Astrocyte (in vitro differentiated cells and primary cell): Measurements from ENCODE around the gene DNAH9. TPM values are rescaled to one million over a fixed set of nuclear protein-coding genes. Genes with fewer than 3 reads are reported as not detected.

ENCODE experiments used
- DNase-seq: peaks from one replicate; pipeline ENCODE4 v3.0.0-alpha.2; 2010; ENCODE audit warnings: low read depth
- FAIRE-seq: peaks from 2 replicates; lab custom pipeline; 2011; peaks lifted over from hg19 to GRCh38; lab: Jason Lieb, UNC
- H2AFZ ChIP-seq: 2 replicates; pipeline ENCODE4 v1.6.0; 2012; ENCODE audit warnings: low read depth, low read length, inconsistent platforms
- H3K27ac ChIP-seq: 2 replicates; pipeline ENCODE4 v1.5.1; 2011; ENCODE audit warnings: low read depth, low read length, inconsistent platforms
- H3K27me3 ChIP-seq: 2 replicates; pipeline ENCODE4 v1.6.0; 2011; ENCODE audit warnings: low read length, inconsistent platforms; ENCODE audit not compliant: insufficient read depth
- H3K36me3 ChIP-seq: 2 replicates; pipeline ENCODE4 v1.5.1; 2011; ENCODE audit warnings: low read length, inconsistent platforms; ENCODE audit not compliant: insufficient read depth
- H3K4me1 ChIP-seq: 2 replicates; pipeline ENCODE4 v1.5.1; 2011; ENCODE audit warnings: low read length, inconsistent platforms; ENCODE audit not compliant: insufficient read depth
- H3K4me2 ChIP-seq: 2 replicates; pipeline ENCODE4 v1.6.0; 2012; ENCODE audit warnings: low read length, inconsistent platforms
- H3K4me3 ChIP-seq: 2 replicates; pipeline ENCODE4 v1.5.1; 2011; ENCODE audit warnings: low read depth, mild to moderate bottlenecking, low read length, inconsistent platforms; ENCODE audit not compliant: insufficient read depth
- H3K79me2 ChIP-seq: 2 replicates; pipeline ENCODE4 v1.6.0; 2012; ENCODE audit warnings: mild to moderate bottlenecking, low read length, inconsistent platforms; ENCODE audit not compliant: insufficient read depth
- H3K9ac ChIP-seq: 2 replicates; pipeline ENCODE4 v1.6.0; 2012; ENCODE audit warnings: mild to moderate bottlenecking, low read length, inconsistent platforms
- H3K9me3 ChIP-seq: 2 replicates; pipeline ENCODE4 v1.5.1; 2012; ENCODE audit warnings: low read depth, mild to moderate bottlenecking, low read length, inconsistent platforms; ENCODE audit not compliant: insufficient read depth
- H4K20me1 ChIP-seq: 2 replicates; pipeline ENCODE4 v1.6.0; 2012; ENCODE audit warnings: low read length, inconsistent platforms; ENCODE audit not compliant: insufficient read depth
- H3K27ac Mint-ChIP-seq: one replicate; pipeline ENCODE4 v1.8.0; 2021; ENCODE audit warnings: mild to moderate bottlenecking, mixed read lengths; ENCODE audit not compliant: unreplicated experiment
- H3K27me3 Mint-ChIP-seq: one replicate; pipeline ENCODE4 v1.8.0; 2021; ENCODE audit warnings: low read depth, mixed read lengths; ENCODE audit not compliant: unreplicated experiment
- H3K36me3 Mint-ChIP-seq: one replicate; pipeline ENCODE4 v1.8.0; 2021; ENCODE audit warnings: low read depth, mixed read lengths; ENCODE audit not compliant: unreplicated experiment
- H3K4me1 Mint-ChIP-seq: one replicate; pipeline ENCODE4 v1.8.0; 2021; ENCODE audit warnings: low read depth, mixed read lengths; ENCODE audit not compliant: unreplicated experiment
- H3K4me3 Mint-ChIP-seq: one replicate; pipeline ENCODE4 v1.8.0; 2021; ENCODE audit warnings: mild to moderate bottlenecking, moderate library complexity, mixed read lengths; ENCODE audit not compliant: unreplicated experiment
- H3K9me3 Mint-ChIP-seq: one replicate; pipeline ENCODE4 v1.8.0; 2021; ENCODE audit warnings: mild to moderate bottlenecking, mixed read lengths; ENCODE audit not compliant: unreplicated experiment
- CTCF ChIP-seq: IDR thresholded peaks from 2 replicates; pipeline ENCODE4 v1.5.1; 2011; ENCODE audit warnings: low read depth, mild to moderate bottlenecking, inconsistent platforms, low read length, moderate library complexity; ENCODE audit not compliant: insufficient read depth
- EZH2 ChIP-seq: IDR thresholded peaks from 2 replicates; pipeline ENCODE4 v1.6.1; 2012; ENCODE audit warnings: mild to moderate bottlenecking, low read length, inconsistent platforms; ENCODE audit not compliant: insufficient read depth
- total RNA-seq: library from RNA; stranded (reverse); gene quantifications from 2 replicates; pipeline ENCODE4 v1.2.1, GENCODE V29; 2021

DNAH9 gene
- total RNA-seq, 1 donor from 2014 or later, result not detected

GRCh38 chr17:11898526-11899235 is 300.4 kb downstream of the DNAH9 start:
- no peaks in the 10 kb centered on the region for H3K27me3 Mint-ChIP-seq
- Histone ChIP-seq H3K27me3 (no peaks in the 10 kb centered on the region), H3K9me3 (no peaks in the 10 kb centered on the region), H3K27ac (no peak overlapping the region), H3K4me3 (no peak overlapping the region), H2AFZ (peak overlapping the region; percentile 26), H4K20me1 (no peaks in the 10 kb centered on the region), H3K9ac (no peak overlapping the region), H3K36me3 (no peaks in the 10 kb centered on the region), H3K4me1 (peaks cover 4% of the 10 kb centered on the region), H3K4me2 (peak overlapping the region; percentile 56), H3K79me2 (no peaks in the 10 kb centered on the region)
- H3K36me3 Mint-ChIP-seq, result no peaks in the 10 kb centered on the region
- no peak overlapping the region for H3K4me3 Mint-ChIP-seq
- FAIRE-seq (no peak), DNase-seq (no peak)
- TF ChIP-seq EZH2 (no peak), CTCF (no peak)
- peaks cover 3% of the 10 kb centered on the region for H3K9me3 Mint-ChIP-seq
- H3K27ac Mint-ChIP-seq, result no peak overlapping the region
- no peaks in the 10 kb centered on the region for H3K4me1 Mint-ChIP-seq

- Histone ChIP-seq H2AFZ (peak overlapping the region; percentile 32), H3K9ac (no peak overlapping the region), H3K9me3 (no peaks in the 10 kb centered on the region), H3K4me1 (peaks cover 4% of the 10 kb centered on the region), H3K27me3 (no peaks in the 10 kb centered on the region), H3K36me3 (no peaks in the 10 kb centered on the region), H3K79me2 (no peaks in the 10 kb centered on the region), H3K4me3 (no peak overlapping the region), H3K27ac (no peak overlapping the region), H4K20me1 (no peaks in the 10 kb centered on the region), H3K4me2 (no peak overlapping the region)
- no peak for FAIRE-seq
- Mint-ChIP-seq H3K4me3 (no peak overlapping the region), H3K9me3 (peaks cover 3% of the 10 kb centered on the region), H3K4me1 (no peaks in the 10 kb centered on the region), H3K36me3 (no peaks in the 10 kb centered on the region), H3K27ac (no peak overlapping the region), H3K27me3 (no peaks in the 10 kb centered on the region)
- TF ChIP-seq EZH2 (no peak), CTCF (no peak)
- no peak for DNase-seq
These were observed 301.3 kb downstream of the DNAH9 start for GRCh38 chr17:11899537-11899942.

GRCh38 chr17:11900041-11900476 is 301.8 kb downstream of the DNAH9 start:
- Histone ChIP-seq H3K27me3 (no peaks in the 10 kb centered on the region), H3K79me2 (no peaks in the 10 kb centered on the region), H4K20me1 (no peaks in the 10 kb centered on the region), H3K4me3 (no peak overlapping the region), H2AFZ (no peak overlapping the region), H3K9me3 (no peaks in the 10 kb centered on the region), H3K4me2 (no peak overlapping the region), H3K9ac (no peak overlapping the region), H3K27ac (no peak overlapping the region), H3K4me1 (peaks cover 4% of the 10 kb centered on the region), H3K36me3 (no peaks in the 10 kb centered on the region)
- peaks cover 3% of the 10 kb centered on the region for H3K9me3 Mint-ChIP-seq
- TF ChIP-seq EZH2 (no peak), CTCF (no peak)
- DNase-seq, result no peak
- no peak for FAIRE-seq
- H3K4me1 Mint-ChIP-seq, result no peaks in the 10 kb centered on the region
- no peaks in the 10 kb centered on the region for H3K36me3 Mint-ChIP-seq
- H3K4me3 Mint-ChIP-seq, result no peak overlapping the region
- H3K27me3 Mint-ChIP-seq, result no peaks in the 10 kb centered on the region
- no peak overlapping the region for H3K27ac Mint-ChIP-seq
